SK-N-SH (cell line): ENCODE measurements around the gene PCGF1.

Experiments used
- CTCF ChIP-seq: fragments of 200-600 bp; sonication (generic); IDR thresholded peaks from 2 replicates; pipeline ENCODE4 v1.6.1; 2017; ENCODE audit warnings: antibody characterized with exemption, mild to moderate bottlenecking, moderate library complexity
- MAX ChIP-seq: IDR thresholded peaks from 2 replicates; pipeline ENCODE4 v1.4.0; 2012; ENCODE audit warnings: low read depth
- PBX3 ChIP-seq: IDR thresholded peaks from 2 replicates; pipeline ENCODE4; 2012
- POLR2AphosphoS5 ChIP-seq: IDR thresholded peaks from 2 replicates; pipeline ENCODE4 v1.6.1; 2012; ENCODE audit warnings: low read depth, low read length
- RAD21 ChIP-seq: IDR thresholded peaks from 2 replicates; pipeline ENCODE4 v1.6.1; 2012; ENCODE audit warnings: mild to moderate bottlenecking, low read length
- RCOR1 ChIP-seq: fragments of 150-350 bp; IDR thresholded peaks from 2 replicates; pipeline ENCODE4 v1.6.1; 2017; ENCODE audit warnings: antibody characterized with exemption, low read length
- REST ChIP-seq: IDR thresholded peaks from 2 replicates; pipeline ENCODE4 v1.6.1; 2012; ENCODE audit warnings: mild to moderate bottlenecking, low read depth, low read length, moderate library complexity
- SMC3 ChIP-seq: IDR thresholded peaks from 2 replicates; pipeline ENCODE4 v1.6.1; 2012; ENCODE audit warnings: low read depth, low read length, improper control_type of control experiment

- no peak for TF ChIP-seq SMC3
- no peak for TF ChIP-seq CTCF
- no peak for TF ChIP-seq PBX3
- no peak for TF ChIP-seq POLR2AphosphoS5
- no peak for TF ChIP-seq RCOR1
- TF ChIP-seq RAD21, result no peak
- TF ChIP-seq REST, result no peak
- no peak for TF ChIP-seq MAX
Observed at GRCh38 chr2:74462786-74463105, 44.7 kb downstream of the PCGF1 start.
